Renal cortical epithelial cell (primary cell): ENCODE measurements around the gene CPLX3. TPM values are rescaled to one million over a fixed set of nuclear protein-coding genes. Genes with fewer than 3 reads are reported as not detected.

Experiments
- DNase-seq: peaks from one replicate; pipeline ENCODE4 v3.0.0-alpha.2; 2011; ENCODE audit warnings: low read depth
- total RNA-seq: library from RNA; depleted of rRNA; stranded (reverse); fragments of >200 nt; gene quantifications from 2 replicates; pipeline ENCODE4 v1.2.3, GENCODE V29; 2014

CPLX3 gene
- total RNA-seq, 1 donor from 2014 or later = not detected

GRCh38 chr15:74844319-74845207 is 18.1 kb downstream of the CPLX3 start:
- DNase-seq = no peak

- no peak for DNase-seq
These were observed 18.8 kb downstream of the CPLX3 start for GRCh38 chr15:74845208-74845568.

- no peak for DNase-seq
These were observed 19.2 kb downstream of the CPLX3 start for GRCh38 chr15:74845581-74845980.

- DNase-seq = peak; percentile 54
These were observed 21.0 kb downstream of the CPLX3 start for GRCh38 chr15:74847432-74847831.

DNA sequence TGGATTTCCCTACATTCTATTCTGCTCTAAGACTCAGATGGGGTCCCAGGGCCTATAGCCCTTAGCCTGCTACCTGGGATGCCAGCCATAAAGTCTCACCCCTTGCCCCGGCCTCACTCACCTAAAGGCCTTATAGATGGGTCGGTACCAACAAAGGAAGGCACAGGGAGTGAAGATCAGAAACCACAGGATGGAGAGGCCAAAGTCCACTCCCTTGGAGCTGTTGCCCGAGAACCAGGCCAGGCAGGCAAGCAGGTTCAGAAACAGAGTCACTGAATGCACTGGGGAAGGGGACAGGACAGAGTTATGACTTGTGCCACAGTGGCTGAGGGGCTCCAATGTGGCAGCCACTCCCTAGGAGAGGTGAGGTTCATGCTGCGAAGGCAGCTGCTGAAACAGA is 24.0 kb downstream of the CPLX3 start:
- no peak for DNase-seq

GRCh38 chr15:74851960-74852359 is 25.5 kb downstream of the CPLX3 start:
- no peak for DNase-seq

GRCh38 chr15:74854453-74855022 is 28.1 kb downstream of the CPLX3 start:
- DNase-seq = no peak

GRCh38 chr15:74855857-74856256 is 29.4 kb downstream of the CPLX3 start:
- no peak for DNase-seq

DNA sequence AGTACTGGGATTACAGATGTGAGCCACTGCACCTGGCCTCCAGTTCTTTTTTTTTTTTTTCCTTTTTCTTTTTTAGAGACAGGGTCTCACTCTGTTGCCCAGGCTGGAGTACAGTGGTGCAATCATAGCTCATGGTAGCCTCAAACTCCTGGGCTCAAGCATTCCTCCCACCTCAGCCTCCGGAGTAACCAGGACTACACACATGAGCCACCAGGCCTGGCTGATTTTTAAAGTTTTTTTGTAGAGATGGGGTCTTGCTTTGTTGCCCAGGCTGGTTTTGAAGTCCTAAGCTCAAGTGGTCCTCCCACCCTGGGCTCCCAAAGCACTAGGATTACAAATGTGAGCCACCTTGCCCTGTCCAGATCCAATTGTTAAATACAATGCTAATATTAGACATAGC is 30.1 kb downstream of the CPLX3 start:
- DNase-seq = no peak

DNA sequence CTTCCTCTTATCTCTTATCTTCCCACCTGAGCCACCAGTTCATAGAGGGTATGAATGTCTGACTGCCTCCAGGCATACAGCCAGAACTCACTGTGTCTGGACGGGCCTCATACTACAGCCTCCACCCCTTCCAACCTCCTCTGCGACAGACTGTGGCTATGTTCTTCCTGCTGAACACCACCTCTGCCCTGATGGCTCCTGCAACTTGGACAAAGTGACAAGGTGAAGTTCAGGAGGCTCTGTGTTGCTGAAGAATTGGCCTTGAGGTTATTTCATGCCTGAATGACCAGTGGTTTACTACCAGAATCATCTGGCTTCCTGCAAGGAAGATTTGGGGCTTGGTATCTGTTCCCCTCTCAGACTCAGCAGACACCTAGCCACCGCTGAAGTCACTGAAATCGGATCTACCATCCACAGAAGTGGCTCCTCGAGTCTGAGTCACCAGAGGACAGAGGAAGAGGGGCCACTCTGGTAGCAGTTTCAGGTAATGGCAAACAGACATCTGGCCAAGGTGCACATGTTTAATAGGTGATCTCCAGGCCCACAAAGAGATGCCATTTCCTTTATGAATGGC is 30.7 kb downstream of the CPLX3 start:
- DNase-seq = no peak

DNA sequence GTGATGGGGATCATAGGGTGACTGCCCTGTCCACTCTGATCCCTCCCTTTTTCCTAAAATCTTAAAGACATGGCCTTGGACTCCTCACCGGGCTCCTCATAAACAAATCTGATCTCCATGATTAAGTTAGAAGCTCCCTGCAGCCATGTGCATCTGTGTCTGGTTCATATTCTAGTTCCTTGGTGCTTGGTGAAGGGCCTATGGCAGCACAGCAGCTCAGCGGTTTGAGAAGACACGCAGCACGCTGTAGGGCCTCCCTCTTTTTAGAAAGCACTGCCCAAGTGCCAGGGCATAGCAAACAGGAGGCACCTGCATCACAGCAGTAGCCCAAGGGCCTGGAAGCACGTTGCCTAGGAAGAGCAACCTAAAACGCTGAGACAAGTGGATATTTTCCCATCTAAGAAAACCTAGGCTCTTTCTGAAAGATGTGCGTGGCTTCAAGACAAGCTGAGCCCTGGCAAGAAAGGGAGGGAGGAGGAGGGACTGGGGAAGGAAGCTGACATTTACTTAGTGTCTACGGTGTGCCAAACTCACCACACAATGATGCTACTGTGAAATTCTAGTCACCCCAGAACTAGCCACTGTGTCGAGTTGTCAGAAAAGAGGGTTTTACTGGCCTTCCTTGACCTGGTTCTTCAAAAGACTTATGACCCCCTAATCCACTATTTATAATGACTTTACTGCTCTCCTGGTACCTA is 31.4 kb downstream of the CPLX3 start:
- no peak for DNase-seq

DNA sequence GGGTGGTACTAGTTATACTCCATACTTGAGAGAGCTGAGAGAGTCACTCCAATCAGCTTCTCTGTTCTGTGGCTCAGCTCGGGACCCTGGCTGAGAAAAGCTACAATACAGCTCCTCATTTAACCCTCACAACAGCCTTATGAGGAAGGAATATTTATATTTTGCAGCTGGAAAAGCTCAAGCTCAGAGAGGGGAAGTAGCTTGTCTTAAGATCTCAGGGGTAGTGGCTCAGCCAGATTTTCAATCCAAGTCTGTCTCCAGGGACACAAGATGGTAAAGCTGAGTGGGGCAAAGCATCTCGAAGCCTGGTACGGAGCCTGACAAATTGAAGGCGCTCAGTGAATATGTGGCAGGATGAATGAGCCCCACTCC is 31.9 kb downstream of the CPLX3 start:
- no peak for DNase-seq

DNA sequence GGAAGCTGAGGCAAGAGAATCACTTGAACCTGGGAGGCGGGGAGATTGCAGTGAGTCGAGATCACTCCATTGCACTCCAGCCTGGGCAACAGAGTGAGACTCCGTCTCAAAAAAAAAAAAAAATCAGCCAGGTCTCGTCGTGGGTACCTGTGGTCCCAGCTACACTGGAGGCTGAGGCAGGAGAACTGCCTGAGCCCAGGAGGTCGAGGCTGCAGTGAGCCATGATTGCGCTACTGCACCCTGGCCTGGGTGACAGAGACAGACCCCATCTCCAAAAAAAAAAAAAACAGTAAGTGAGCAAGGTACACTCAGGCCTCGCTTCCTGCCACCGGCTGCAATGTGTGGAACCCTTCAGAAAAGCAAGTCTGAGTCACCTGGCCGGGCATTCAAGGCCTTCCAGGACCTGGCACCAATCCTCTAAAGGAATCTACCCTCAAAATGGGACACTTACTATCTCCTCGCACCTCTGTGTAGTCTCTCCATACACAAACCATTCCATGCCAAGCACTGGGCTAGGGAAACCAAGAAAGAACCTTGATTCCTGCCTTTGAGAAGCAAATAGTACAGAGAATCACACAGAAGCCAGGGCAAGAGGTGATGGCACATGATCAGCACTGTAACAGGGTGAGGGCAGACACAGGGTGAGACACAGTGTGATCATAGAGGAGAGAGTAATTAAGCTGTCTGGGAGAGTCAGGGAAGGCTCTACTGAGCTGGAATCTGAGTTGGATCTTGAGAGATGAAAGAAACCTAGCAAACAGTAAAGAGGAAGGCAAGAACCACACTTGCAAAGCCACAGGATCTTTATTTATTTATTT is 37.0 kb downstream of the CPLX3 start:
- DNase-seq = peak; percentile 79

GRCh38 chr15:74864296-74864695 is 37.9 kb downstream of the CPLX3 start:
- DNase-seq = no peak

GRCh38 chr15:74865316-74865715 is 38.9 kb downstream of the CPLX3 start:
- DNase-seq = no peak

GRCh38 chr15:74866090-74866489 is 39.7 kb downstream of the CPLX3 start:
- DNase-seq = peak; percentile 83

DNA sequence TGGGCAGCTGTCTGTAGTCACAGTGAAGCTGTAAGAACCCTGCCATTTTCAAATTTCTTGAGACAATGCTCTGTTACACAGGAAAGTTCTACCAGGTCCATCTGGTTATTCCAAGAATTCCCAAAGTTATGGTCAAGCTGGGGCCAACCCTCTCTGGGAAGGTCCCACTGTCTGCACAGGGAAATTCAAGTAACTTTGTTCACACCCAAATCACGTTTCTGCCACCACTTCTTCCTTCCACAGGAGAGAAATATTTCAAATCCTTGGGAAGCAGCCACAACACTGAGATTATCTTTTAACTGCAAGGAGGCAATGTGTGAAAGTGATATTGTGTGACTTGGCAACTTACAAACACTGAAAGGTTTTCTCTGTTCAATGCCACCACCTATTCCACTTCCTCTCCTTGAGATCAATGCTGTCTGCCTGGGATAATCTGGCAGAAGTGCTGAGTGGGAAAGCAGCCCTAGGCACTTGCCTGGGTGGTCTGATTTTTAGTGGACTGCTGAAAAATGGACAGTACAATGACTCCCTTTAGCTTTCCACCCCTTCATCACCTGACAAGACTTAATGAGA is 41.1 kb downstream of the CPLX3 start:
- DNase-seq = no peak

DNA sequence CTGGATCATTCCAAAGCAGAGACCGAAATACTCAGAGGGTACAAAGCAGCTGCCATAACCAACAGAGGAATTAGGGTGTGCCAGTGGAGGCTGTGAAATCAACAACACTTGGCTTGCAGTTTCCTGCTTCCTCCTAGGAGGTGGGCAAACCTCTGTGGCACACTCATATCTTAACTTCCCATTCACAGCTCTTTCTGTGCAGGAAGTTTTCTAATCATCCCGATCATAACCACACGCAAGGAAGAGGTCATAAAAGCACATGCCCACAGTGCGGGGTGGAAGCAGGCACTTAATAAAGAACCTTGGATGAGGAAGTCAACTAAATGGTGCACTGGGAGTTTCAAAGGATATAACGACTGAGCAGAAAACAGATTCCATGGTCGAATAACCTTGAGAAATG is 41.6 kb downstream of the CPLX3 start:
- peak; percentile 53 for DNase-seq

GRCh38 chr15:74869372-74869725 is 42.9 kb downstream of the CPLX3 start:
- no peak for DNase-seq

DNA sequence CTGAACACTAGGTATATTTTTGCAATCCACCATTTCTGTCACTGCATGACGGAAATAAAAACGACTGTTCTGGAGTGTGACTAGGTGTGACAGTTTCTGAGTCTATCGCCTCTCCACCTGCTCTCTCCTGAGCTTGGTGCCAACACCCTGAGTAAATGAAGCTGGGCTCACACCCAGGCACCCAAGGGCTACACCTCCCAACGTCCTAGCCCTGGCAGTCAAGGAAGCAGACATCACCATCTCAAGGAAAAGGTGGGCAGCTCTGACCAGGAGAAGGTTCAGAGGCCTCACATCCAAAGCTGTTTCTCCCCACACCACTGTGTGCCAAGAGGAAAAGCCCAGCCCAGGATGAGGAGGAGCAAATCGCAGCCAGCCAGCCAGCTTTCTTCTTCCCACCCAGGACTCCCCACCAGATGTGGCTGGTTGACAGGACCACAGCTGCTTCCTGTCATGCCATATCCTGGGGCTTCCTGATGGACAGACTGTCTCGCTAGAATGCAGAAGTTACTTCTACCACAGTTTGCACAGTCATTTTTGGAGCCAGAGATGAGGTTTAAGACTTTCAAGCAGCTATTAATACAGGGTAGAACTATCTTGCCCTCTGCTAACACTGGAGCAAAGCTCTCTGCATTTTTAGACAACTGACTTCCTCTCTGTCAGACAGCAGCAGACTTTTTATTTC is 43.4 kb downstream of the CPLX3 start:
- DNase-seq = no peak
